ENCODE results near the gene HBE1. TPM values are rescaled to one million over a fixed set of nuclear protein-coding genes. Genes with fewer than 3 reads are reported as not detected.
"Not testable (repeated sequence)": the region's sequence is repeated elsewhere in the genome, so short reads cannot be mapped to it uniquely, and the experiment has no call there.

Gene HBE1
- total RNA-seq, 1 donor from 2014 or later: not detected

DNA sequence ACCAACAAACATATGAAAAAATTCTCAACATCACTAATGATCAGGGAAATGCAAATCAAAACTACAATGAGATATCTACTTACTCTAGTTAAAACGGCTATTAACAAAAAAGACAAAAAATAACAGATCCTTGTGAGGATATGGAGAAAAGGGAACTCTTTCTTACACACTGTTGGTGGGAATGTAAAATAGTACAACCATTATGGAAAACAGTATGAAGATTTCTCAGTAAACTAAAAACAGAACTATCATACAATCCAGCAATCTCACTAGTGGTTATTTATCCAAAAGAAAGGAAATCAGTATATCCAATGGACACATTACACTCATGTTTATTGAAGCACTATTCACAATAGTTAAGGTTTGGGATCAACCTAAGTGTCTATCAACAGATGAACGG lies 3.9 kb downstream of the HBE1 start:
- TF ChIP-seq CTCF (IDR thresholded peaks at IDR 0.05): no peak
- Mint-ChIP-seq H3K27ac (ENCODE audit: unreplicated experiment) (no peak overlapping the region), H3K27me3 (ENCODE audit: unreplicated experiment) (peaks cover 65% of the 10 kb centered on the region), H3K4me1 (ENCODE audit: unreplicated experiment) (no peaks in the 10 kb centered on the region), H3K36me3 (ENCODE audit: unreplicated experiment) (no peaks in the 10 kb centered on the region), H3K4me3 (ENCODE audit: unreplicated experiment) (no peak overlapping the region), H3K9me3 (ENCODE audit: unreplicated experiment) (peaks cover 6% of the 10 kb centered on the region)
- no peak for DNase-seq (ENCODE audit: extremely low spot score, unreplicated experiment)

DNA sequence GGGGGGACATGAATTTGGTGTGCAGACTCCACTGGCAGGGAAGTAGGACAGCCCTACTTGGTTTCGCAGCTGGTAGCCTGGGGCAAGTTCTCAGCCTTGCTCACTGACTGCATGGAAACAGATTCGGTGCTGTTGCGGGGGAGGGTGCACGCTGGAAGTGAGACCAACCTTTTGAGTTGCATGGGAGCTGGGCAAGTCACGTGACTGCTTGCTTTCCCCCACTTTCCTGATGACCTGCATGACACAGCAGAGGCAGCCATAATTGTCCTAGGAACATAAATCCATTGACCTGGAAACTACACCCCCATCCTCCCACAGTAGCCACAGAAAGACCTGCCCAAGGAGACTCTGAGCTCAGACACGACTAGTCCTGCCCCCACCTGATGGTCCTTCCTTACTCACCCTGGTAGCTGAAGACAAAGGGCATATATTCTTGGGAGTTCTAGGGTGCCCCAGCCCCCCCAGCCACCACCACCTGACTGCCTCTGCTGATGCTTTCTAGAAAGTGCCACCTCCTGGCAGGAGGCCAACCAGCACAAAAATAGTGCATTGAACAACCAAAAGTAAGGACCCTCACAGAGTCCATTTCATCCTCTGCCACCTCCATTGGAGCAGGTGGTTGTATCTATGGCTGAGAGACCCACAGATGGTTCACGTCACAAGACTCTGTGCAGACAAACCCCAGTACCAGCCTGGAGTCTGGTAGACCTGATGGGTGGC lies 11.0 kb downstream of the HBE1 start:
- no peak for DNase-seq (ENCODE audit: extremely low spot score, unreplicated experiment)
- H3K27ac Mint-ChIP-seq (ENCODE audit: unreplicated experiment): no peak overlapping the region
- no peak overlapping the region for H3K4me3 Mint-ChIP-seq (ENCODE audit: unreplicated experiment)
- H3K4me1 Mint-ChIP-seq (ENCODE audit: unreplicated experiment): no peaks in the 10 kb centered on the region
- no peak for TF ChIP-seq CTCF (IDR thresholded peaks at IDR 0.05)
- H3K36me3 Mint-ChIP-seq (ENCODE audit: unreplicated experiment): no peaks in the 10 kb centered on the region
- H3K9me3 Mint-ChIP-seq (ENCODE audit: unreplicated experiment): peaks cover 6% of the 10 kb centered on the region
- H3K27me3 Mint-ChIP-seq (ENCODE audit: unreplicated experiment): peaks cover 28% of the 10 kb centered on the region

DNA sequence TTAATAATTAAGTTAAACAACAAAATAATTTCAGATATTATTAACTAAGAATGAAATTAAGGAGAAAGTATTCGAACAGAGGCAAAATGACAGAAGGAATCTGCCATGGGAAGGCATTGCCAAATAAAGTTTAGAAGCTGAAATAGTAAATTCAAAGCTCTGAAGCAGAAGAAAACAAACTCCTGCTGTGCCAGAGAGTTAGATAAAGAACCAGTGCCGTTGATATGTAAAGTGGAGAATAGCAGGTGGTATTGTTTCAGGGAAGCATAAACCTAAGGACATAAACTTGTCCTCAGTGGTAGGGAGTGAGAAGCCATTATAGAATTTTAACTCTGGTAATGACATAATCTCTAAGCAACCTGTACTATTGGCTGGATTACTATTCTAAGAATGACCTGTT lies 12.4 kb downstream of the HBE1 start:
- H3K36me3 Mint-ChIP-seq (ENCODE audit: unreplicated experiment): no peaks in the 10 kb centered on the region
- H3K4me1 Mint-ChIP-seq (ENCODE audit: unreplicated experiment): no peaks in the 10 kb centered on the region
- no peak for DNase-seq (ENCODE audit: extremely low spot score, unreplicated experiment)
- H3K4me3 Mint-ChIP-seq (ENCODE audit: unreplicated experiment): no peak overlapping the region
- peaks cover 28% of the 10 kb centered on the region for H3K27me3 Mint-ChIP-seq (ENCODE audit: unreplicated experiment)
- no peak overlapping the region for H3K27ac Mint-ChIP-seq (ENCODE audit: unreplicated experiment)
- TF ChIP-seq CTCF (IDR thresholded peaks at IDR 0.05): no peak
- H3K9me3 Mint-ChIP-seq (ENCODE audit: unreplicated experiment): peaks cover 3% of the 10 kb centered on the region

GRCh38 chr11:5254646-5255413 lies 14.9 kb downstream of the HBE1 start, which contains the start of gene HBG2:
Gene HBG2 (minus strand): TSS chr11:5254781. CDS start chr11:5254728, 53 bp downstream.
- DNase-seq (ENCODE audit: extremely low spot score, unreplicated experiment); H3K9me3 Mint-ChIP-seq (ENCODE audit: unreplicated experiment); H3K4me1 Mint-ChIP-seq (ENCODE audit: unreplicated experiment); H3K36me3 Mint-ChIP-seq (ENCODE audit: unreplicated experiment); H3K27ac Mint-ChIP-seq (ENCODE audit: unreplicated experiment); H3K4me3 Mint-ChIP-seq (ENCODE audit: unreplicated experiment): not testable (repeated sequence)
- H3K27me3 Mint-ChIP-seq (ENCODE audit: unreplicated experiment): peaks cover 28% of the 10 kb centered on the region

GRCh38 chr11:5254023-5254422 lies 15.7 kb downstream of the HBE1 start:
- peaks cover 24% of the 10 kb centered on the region for H3K27me3 Mint-ChIP-seq (ENCODE audit: unreplicated experiment)
- H3K4me3 Mint-ChIP-seq (ENCODE audit: unreplicated experiment); H3K36me3 Mint-ChIP-seq (ENCODE audit: unreplicated experiment); H3K9me3 Mint-ChIP-seq (ENCODE audit: unreplicated experiment); DNase-seq (ENCODE audit: extremely low spot score, unreplicated experiment); H3K27ac Mint-ChIP-seq (ENCODE audit: unreplicated experiment); H3K4me1 Mint-ChIP-seq (ENCODE audit: unreplicated experiment): not testable (repeated sequence)

DNA sequence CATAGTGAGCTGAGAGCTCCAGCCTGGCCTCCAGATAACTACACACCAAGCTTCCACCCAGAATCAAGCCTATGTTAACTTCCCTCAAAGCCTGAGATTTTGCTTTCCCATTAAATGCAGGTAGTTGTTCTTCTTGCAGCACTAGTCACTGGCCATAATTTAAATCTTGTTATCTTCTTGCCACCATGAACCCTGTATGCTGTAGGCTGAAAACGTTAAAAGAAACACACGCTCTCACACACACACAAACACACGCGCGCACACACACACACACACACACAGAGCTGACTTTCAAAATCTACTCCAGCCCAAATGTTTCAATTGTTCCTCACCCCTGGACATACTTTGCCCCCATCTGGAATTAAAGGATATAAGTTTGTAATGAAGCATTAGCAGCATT lies 16.3 kb downstream of the HBE1 start:
- peaks cover 26% of the 10 kb centered on the region for H3K27me3 Mint-ChIP-seq (ENCODE audit: unreplicated experiment)
- DNase-seq (ENCODE audit: extremely low spot score, unreplicated experiment); H3K4me3 Mint-ChIP-seq (ENCODE audit: unreplicated experiment); H3K9me3 Mint-ChIP-seq (ENCODE audit: unreplicated experiment); H3K27ac Mint-ChIP-seq (ENCODE audit: unreplicated experiment); H3K36me3 Mint-ChIP-seq (ENCODE audit: unreplicated experiment); H3K4me1 Mint-ChIP-seq (ENCODE audit: unreplicated experiment): not testable (repeated sequence)

All from osteocyte (in vitro differentiated cells).